CD4-positive, alpha-beta T cell treated with Interferon alpha-2 for 1 hour (primary cell): ENCODE results near the gene HSFX4.
"Not testable (repeated sequence)": the region's sequence is repeated elsewhere in the genome, so short reads cannot be mapped to it uniquely, and the experiment has no call there.

ENCODE experiments used
- DNase-seq, 2 donors: peaks; one replicate each; pipeline ENCODE4 v3.0.0-alpha.2; 2020 to 2022

Gene HSFX4, protein sequence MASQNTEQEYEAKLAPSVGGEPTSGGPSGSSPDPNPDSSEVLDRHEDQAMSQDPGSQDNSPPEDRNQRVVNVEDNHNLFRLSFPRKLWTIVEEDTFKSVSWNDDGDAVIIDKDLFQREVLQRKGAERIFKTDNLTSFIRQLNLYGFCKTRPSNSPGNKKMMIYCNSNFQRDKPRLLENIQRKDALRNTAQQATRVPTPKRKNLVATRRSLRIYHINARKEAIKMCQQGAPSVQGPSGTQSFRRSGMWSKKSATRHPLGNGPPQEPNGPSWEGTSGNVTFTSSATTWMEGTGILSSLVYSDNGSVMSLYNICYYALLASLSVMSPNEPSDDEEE

GRCh38 chrX:149929400-149929799 lies at the start of gene HSFX4:
TSS of gene HSFX4 (plus strand) at chrX:149929573. CDS start at chrX:149929645, 72 bp downstream.
- DNase-seq: not testable (repeated sequence)

- no peak for DNase-seq
These were observed 48.2 kb upstream of the HSFX4 start, which contains the start of gene MAGEA8 for GRCh38 chrX:149881081-149881711. TSS of gene MAGEA8 (plus strand) at chrX:149881183. CDS start at chrX:149884273, 3,090 bp downstream.

DNA sequence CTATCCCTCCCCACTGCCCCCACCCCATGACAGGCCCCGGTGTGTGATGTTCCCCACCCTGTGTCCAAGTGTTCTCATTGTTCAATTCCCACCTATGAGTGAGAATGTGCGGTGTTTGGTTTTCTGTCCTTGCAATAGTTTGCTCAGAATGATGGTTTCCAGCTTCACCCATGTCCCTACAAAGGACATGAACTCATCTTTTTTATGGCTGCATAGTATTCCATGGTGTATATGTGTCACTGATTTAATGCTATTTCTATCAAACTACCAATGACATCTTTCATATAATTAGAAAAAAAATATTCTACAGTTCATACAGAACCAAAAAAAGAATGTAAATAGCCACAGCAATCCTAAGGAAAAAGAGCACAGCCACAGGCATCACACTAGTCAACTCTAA lies 38.5 kb upstream of the HSFX4 start:
- not testable (repeated sequence) for DNase-seq

GRCh38 chrX:149898554-149898953 lies 30.8 kb upstream of the HSFX4 start:
- DNase-seq: no peak

- no peak for DNase-seq
These were observed 25.3 kb upstream of the HSFX4 start for GRCh38 chrX:149903889-149904748.

GRCh38 chrX:149908308-149908707 lies 21.1 kb upstream of the HSFX4 start:
- no peak for DNase-seq

DNA sequence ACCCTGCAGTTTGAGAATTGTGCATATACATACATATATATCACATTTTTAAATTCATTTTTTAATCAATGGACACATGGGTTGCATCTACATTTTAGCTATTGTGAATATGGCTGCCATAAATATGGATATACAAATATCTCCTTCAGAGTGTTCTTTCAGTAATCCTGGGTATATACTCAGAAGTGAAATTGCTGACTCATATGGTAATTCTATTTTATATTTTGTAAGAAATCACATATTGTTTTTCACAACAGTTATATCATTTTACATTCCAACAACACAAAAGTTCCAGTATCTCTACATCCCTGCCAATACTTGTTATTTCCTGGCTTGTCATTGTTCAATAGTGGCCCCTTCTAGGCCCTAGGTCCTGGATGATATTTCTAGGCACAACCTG lies 20.6 kb upstream of the HSFX4 start:
- DNase-seq: no peak

DNA sequence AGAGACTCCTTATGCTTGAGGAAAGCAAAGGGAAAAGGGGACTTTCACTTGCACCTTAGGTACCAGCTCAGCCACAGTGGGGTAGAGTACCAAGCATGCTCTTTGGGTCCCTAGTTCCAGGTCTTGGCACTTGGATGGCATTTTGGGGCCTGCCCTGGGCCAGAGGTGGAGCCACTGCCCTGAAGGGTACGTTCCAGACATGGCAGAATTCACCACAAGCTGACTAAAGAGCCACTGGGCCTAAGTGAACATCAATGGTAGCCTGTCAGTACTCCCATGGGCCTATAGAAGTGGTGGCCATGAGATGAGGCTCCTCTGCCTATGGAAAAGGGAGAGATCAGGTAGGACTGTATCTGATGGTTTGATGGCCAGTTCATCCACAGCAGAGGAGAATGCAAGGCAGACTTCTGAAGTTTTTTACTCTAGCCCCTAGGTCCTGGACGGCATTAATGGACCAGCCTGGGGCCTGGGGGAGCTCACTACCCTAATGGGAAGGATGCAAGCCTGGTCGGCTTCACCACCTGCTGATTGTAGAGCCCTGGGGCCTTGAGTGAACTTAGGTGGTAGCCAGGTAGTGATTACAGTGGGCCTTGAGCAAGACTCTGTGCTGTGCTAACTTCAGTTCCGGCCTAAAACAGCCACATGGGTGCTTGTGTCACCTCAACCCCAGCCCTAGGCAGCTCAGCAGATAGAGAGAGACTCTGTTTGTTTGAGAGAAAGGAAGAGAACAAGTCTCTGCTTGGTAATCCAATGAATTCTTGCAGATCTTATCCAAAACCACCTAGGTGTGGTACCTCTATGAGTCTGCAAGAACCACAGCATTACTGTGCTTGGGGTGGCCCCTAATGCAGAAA lies 19.8 kb upstream of the HSFX4 start:
- no peak for DNase-seq

DNA sequence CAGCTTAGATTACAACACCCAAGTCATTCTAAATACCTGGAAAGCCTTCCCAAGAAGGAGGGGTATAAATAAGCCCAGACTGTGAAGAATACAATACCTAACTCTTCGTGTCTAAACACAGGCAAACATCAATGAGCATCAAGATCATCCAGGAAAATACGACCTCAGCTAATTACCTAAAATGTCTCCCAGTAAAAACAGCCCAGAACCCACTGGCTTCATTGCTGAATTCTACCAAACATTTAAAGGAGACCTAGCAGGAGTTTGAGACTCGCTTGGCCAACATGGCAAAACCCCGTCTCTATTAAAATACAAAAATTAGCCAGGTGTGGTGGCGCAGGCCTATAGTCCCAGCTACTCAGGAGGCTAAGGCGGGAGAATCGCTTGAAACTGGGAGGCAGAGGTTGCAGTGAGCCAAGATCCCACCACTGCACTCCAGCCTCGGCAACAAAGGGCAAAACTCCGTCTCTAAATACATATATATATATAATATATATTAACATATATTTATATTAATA lies 19.1 kb upstream of the HSFX4 start:
- DNase-seq: no peak

DNA sequence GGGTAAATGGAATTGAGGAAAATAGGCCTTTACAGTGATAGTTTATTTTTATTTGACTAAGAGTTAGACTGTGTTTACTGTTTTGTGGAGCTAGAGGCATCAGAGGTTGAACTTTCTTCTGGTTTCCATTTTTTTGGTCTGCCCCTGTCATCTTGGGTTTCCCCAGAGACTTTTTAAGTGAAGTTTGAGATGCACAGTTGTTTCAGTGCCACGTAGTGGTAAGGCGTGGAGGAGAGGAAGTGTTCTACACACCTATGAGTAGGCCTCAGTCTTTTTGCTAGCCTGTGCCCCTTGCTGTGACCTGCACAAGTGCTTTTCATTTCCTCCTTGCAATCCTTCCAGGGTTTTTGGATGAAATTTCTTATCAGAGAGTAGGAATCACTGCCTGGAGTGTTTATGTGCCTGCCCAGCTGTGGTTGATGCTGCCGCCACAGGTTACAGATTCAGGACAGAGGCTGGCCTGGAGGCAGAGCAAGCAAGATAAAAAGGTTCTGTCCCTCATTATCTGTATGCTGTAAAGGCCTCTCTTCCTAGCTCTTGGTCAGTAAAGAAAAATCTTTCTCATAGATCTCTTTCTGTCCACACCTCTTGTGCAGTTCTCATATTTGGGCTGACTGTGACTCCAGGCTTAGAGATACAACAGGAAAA lies 12.5 kb upstream of the HSFX4 start:
- DNase-seq: peak in 1 of 2 donors; percentile 9

DNA sequence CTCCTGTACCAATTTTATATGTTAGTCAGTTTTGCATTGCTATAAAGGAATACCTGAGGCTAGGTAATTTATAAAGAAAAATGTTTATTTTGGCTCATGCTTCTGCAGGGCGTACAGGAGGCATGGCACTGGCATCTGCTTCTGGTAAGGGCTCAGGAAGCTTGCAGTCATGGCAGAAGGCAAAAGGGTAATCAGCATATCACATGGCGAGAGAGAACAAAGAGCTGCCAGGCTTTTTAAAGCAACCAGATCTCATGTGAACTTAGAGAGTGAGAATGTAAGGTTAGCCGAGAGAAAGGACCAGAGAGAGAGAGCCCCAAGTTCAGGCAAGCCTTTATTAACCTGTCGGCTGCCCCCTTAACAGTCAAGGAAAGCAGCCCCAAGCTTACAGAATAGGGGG lies 5.5 kb upstream of the HSFX4 start:
- DNase-seq: not testable (repeated sequence)

DNA sequence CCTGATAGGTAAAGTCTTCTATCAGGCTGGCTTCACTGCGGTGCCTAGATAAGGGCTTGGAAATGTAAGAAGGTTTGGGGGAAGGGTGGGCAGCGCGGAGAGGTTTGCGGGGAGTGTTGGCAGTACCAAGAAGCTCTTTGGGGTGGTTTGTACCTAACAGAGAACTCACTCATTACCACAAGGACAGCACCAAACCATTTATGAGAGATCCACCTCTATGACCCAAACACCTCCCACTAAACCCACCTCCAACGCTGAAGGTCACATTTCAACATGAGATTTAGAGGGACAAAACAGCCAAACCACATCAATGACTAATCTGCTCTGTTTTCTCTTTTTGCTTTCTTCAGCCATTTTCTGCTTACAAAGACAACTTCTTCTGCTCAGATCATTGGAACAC lies 4.9 kb upstream of the HSFX4 start:
- not testable (repeated sequence) for DNase-seq

DNA sequence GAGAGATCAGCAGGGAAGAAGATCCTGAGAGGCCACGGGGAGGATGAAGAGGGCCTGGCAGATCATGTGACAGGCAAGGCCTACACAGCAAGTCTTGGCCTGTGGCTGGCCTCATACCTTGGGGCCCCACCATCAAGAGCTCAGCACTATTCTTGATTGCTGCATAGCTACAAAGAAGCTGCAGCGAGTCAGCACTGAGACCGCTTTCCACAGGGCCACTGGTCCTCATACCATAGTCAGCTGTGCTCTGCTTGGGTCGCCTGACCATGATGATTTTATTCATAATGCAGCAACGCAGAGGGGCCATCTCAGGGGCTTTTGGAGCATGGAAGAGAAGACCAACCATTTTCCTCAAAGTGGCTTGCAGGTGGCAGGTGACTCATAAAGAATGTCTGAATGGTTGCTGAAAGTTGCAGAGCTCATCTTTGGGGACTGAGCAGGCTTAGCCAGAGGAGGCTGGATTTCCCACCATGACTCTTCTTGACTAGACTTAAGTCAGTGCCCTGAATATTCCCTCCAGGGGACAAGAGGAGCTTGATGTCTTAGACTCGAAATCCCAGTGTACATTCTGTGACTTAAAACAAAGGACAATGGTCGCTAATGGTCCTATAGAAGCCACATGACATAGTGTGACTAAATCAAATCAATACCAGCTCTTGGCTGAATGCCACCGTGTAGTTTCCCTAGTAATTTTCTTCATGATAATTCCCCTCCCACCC lies 2.0 kb upstream of the HSFX4 start:
- DNase-seq: not testable (repeated sequence)

- DNase-seq: not testable (repeated sequence)
These were observed 1.5 kb upstream of the HSFX4 start for GRCh38 chrX:149927964-149928258.

- DNase-seq: not testable (repeated sequence)
These were observed 738 bp upstream of the HSFX4 start for GRCh38 chrX:149928635-149929034.

- not testable (repeated sequence) for DNase-seq
These were observed 2.0 kb downstream of the HSFX4 start for GRCh38 chrX:149931355-149931754.

GRCh38 chrX:149932150-149932549 lies 2.8 kb downstream of the HSFX4 start:
- not testable (repeated sequence) for DNase-seq

DNA sequence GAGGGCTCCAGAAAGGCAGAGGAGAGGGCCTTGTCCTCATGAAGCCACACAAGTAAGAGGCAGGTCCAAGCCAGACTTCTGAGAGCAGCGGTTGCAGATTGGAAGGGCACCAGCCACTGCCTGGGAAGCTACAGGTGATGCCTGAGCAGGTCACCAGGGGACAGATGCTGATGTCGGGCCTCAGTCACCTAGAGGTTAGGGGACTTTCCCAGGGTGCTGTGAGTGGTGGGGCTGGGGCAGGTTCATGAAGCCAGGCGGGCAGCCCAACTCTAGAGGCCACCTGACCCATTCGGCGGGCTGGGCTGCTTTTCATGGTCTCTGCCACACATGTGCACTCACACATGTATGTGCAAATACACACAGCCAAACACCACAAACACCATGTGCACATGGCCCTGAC lies 3.6 kb downstream of the HSFX4 start:
- DNase-seq: not testable (repeated sequence)

DNA sequence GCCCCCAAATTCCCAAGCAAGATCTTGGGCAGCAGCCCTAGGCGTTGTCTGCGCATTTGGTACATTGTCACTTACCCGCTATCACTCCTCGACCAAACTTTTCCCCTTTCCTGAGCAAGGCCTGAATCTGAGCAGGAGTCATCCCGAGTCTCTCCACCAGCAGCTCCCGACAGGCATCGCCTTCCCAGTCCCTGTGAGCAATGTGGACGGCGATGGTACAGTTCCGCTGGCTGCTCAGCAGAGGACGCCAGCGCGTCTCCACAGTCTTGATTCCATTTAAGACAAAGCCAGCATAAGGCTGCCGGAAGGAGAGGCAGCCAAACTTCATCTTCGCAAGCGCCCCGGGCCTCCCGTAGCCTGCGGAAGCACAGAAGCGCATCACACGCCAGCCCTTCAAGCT lies 4.2 kb downstream of the HSFX4 start:
- not testable (repeated sequence) for DNase-seq

GRCh38 chrX:149937328-149937727 lies 8.0 kb downstream of the HSFX4 start:
- not testable (repeated sequence) for DNase-seq

- peak in 1 of 2 donors; percentile 7 for DNase-seq
These were observed 8.6 kb downstream of the HSFX4 start for GRCh38 chrX:149937871-149938426.
